M059J (cell line): ENCODE measurements around the gene SEC31A. TPM values are rescaled to one million over a fixed set of nuclear protein-coding genes. Genes with fewer than 3 reads are reported as not detected.

Experiments
- DNase-seq: peaks from one replicate; pipeline ENCODE4 v3.0.0-alpha.2; 2012; ENCODE audit warnings: low read depth
- total RNA-seq: library from RNA; depleted of rRNA; stranded (reverse); fragments of >200 nt; shearing (Covaris generic); gene quantifications from 2 replicates; pipeline ENCODE4 v1.2.3, GENCODE V29; 2014; rRNA removed

SEC31A gene
- total RNA-seq, 1 experiment from 2014 or later: 205 TPM

DNA sequence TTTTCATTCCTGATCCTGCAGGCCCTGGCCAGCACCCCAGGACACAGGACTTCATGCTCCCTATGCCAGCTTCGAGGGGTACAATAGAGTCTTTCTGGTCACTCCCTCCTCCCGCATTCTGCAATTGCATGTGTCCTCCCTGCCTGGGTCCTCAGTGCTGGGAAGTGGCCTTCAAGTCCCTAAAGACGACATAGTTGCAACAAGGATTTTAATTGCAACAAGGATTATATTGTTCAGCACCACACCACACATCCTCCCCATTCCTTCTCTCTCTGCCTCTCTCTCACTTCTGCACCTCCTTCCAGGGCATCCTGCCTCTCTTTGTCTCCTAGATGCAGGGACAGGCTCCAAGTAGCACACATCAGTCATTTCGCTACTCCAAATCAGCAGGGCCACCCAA, 117.9 kb downstream of the SEC31A start:
- DNase-seq: no peak

DNA sequence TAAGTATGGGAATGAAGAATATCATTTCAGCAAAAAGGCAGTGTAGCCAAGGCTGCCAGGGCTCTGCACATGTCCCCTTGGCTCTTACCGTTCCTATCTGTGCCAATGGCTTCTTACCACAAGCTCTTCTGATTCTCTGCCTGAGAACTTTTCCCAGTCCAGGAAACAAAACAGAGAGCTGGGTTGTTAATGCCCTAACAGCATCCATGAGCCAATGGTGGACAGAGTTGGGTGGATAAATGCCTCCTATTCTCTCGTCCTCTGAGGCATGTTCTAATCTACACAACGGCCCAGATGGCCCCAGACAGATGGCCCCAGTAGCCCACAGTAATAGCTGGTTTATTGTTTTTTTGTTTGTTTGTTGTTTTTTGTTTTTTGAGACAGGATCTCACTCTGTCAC, 120.3 kb downstream of the SEC31A start:
- DNase-seq: no peak

Other genes with a start within 250 kb of the SEC31A start
- gene SCD5, start 92.4 kb downstream of the SEC31A start, total RNA-seq: 17.2 and 26.1 TPM in 2 replicates
- gene THAP9, start 9.6 kb upstream of the SEC31A start, total RNA-seq: 0.96 and 2.6 TPM in 2 replicates
- gene LIN54, start 119.7 kb upstream of the SEC31A start, total RNA-seq: 15.6 and 21.4 TPM in 2 replicates
- gene COPS4, start 144.0 kb upstream of the SEC31A start, total RNA-seq: 84.6 and 85.8 TPM in 2 replicates
- gene PLAC8, start 223.6 kb upstream of the SEC31A start, total RNA-seq: 122 and 240 TPM in 2 replicates